GM12878 (cell line): Measurements from ENCODE around the gene NFYC. TPM values are rescaled to one million over a fixed set of nuclear protein-coding genes. Genes with fewer than 3 reads are reported as not detected.

Source experiments
- ATAC-seq: fragments of 200-7000 bp; cut with Tn5 transposase; 3 replicates; pipeline ENCODE4 v1.9.1; 2020; ENCODE audit warnings: mild to moderate bottlenecking, moderate library complexity
- BruUV-seq: library from RNA; stranded (reverse); fragments of 400-500 nt; replicated peaks from 2 replicates; lab custom pipeline; 2021; lab: Mats Ljungman, UMichigan
- CTCF ChIA-PET: fragments of 300-600 bp; sonication (Branson Sonifier 250); formaldehyde crosslinking; extraction: SDS; loops from one replicate; lab custom pipeline; 2021; ENCODE audit warnings: inconsistent platforms; lab: Yijun Ruan, JAX
- POLR2A ChIA-PET: fragments of 350-600 bp; formaldehyde crosslinking; extraction: SDS; loops from one replicate; lab custom pipeline; 2021; ENCODE audit warnings: inconsistent platforms; lab: Charles Lee
- RAD21 ChIA-PET: fragments of 300-600 bp; sonication (Branson Sonifier 250); formaldehyde crosslinking; loops from one replicate; lab custom pipeline; 2023; ENCODE audit warnings: antibody characterized with exemption; ENCODE audit not compliant: unreplicated experiment; lab: Charles Lee
- SMC1A ChIA-PET: fragments of 300-600 bp; sonication (Branson Sonifier 250); formaldehyde crosslinking; loops from one replicate; lab custom pipeline; 2023; ENCODE audit not compliant: unreplicated experiment, uncharacterized antibody; lab: Charles Lee
- DNase-seq: peaks from one replicate; pipeline ENCODE4 v3.0.0-alpha.2; 2011; ENCODE audit warnings: low read depth, low spot score
- FAIRE-seq: peaks from 3 replicates; lab custom pipeline; 2011; peaks lifted over from hg19 to GRCh38; lab: Jason Lieb, UNC
- H2AFZ ChIP-seq: 2 replicates; pipeline ENCODE4 v1.6.0; 2011; ENCODE audit warnings: low read depth, low read length, control low read depth; ENCODE audit not compliant: control insufficient read depth
- H3K27ac ChIP-seq: 2 replicates; pipeline ENCODE4 v1.5.1; 2011; ENCODE audit warnings: control low read depth; ENCODE audit not compliant: control insufficient read depth, insufficient read depth
- H3K27me3 ChIP-seq, 2 experiments: replicated peaks in 1 of 2; 2 replicates each; pipeline versions ENCODE4 v1.6.0 to v1.6.1; 2011; ENCODE audit warnings: low read length in 1 of 2; ENCODE audit not compliant: control insufficient read depth in 2 of 2, insufficient read depth in 2 of 2
- H3K36me3 ChIP-seq, 2 experiments: 2 replicates each; pipeline ENCODE4 v1.5.1; 2011; ENCODE audit warnings: low read length in 1 of 2; ENCODE audit not compliant: control insufficient read depth in 2 of 2, insufficient read depth in 2 of 2
- H3K4me1 ChIP-seq: 2 replicates; pipeline ENCODE4 v1.6.1; 2011; ENCODE audit warnings: mild to moderate bottlenecking, low read length, moderate library complexity, mixed read lengths; ENCODE audit not compliant: control insufficient read depth, insufficient read depth
- H3K4me2 ChIP-seq: 2 replicates; pipeline ENCODE4 v1.6.0; 2011; ENCODE audit warnings: control low read depth; ENCODE audit not compliant: control insufficient read depth, insufficient read depth
- H3K4me3 ChIP-seq: fragments of 200-600 bp; sonication (generic); 2 replicates; pipeline ENCODE4 v1.5.1; 2016
- H3K79me2 ChIP-seq: 2 replicates; pipeline ENCODE4 v1.6.0; 2011; ENCODE audit warnings: low read length; ENCODE audit not compliant: control insufficient read depth, insufficient read depth
- H3K9ac ChIP-seq: 2 replicates; pipeline ENCODE4 v1.8.0; 2011; ENCODE audit warnings: low read length, control low read depth, mixed read lengths; ENCODE audit not compliant: control insufficient read depth, insufficient read depth
- H3K9me3 ChIP-seq: replicated peaks from 3 replicates; pipeline ENCODE4 v1.5.1; 2011; ENCODE audit warnings: mild to moderate bottlenecking, low read length; ENCODE audit not compliant: control insufficient read depth, insufficient read depth
- H4K20me1 ChIP-seq: 2 replicates; pipeline ENCODE4 v1.6.0; 2011; ENCODE audit not compliant: control insufficient read depth, insufficient read depth
- ATF2 ChIP-seq: IDR thresholded peaks from 2 replicates; pipeline ENCODE4 v1.6.1; 2012; ENCODE audit warnings: low read length, inconsistent platforms
- BMI1 ChIP-seq: fragments of 450-650 bp; IDR thresholded peaks from 2 replicates; pipeline ENCODE4 v1.6.1; 2016; ENCODE audit warnings: mild to moderate bottlenecking, moderate library complexity, borderline replicate concordance
- CHD2 ChIP-seq: IDR thresholded peaks from 2 replicates; pipeline ENCODE4 v1.6.1; 2011; ENCODE audit warnings: low read depth, low read length, improper control_type of control experiment, borderline replicate concordance
- CTCF ChIP-seq, 3 experiments: IDR thresholded peaks in 2 of 3; conservative IDR thresholded peaks in 1 of 3; 2 replicates each; pipeline ENCODE4 v1.5.1; 2011; ENCODE audit warnings: low read depth in 3 of 3, low read length in 3 of 3, mild to moderate bottlenecking in 3 of 3, control low read depth in 2 of 3, moderate library complexity in 2 of 3, inconsistent platforms in 1 of 3, mixed read lengths in 1 of 3; ENCODE audit not compliant: control insufficient read depth in 2 of 3, insufficient read depth in 1 of 3; ENCODE audit errors: extremely low read depth in 1 of 3
- HCFC1 ChIP-seq: fragments of 150-350 bp; IDR thresholded peaks from 2 replicates; pipeline ENCODE4 v1.6.1; 2014; ENCODE audit warnings: low read length
- IRF4 ChIP-seq: IDR thresholded peaks from 2 replicates; pipeline ENCODE4 v1.6.1; 2011; ENCODE audit warnings: low read depth, low read length
- KAT2A ChIP-seq: conservative IDR thresholded peaks from 2 replicates; pipeline ENCODE4 v1.6.1; 2011; ENCODE audit warnings: low read depth, low read length; ENCODE audit not compliant: control insufficient read depth
- MTA3 ChIP-seq: IDR thresholded peaks from 2 replicates; pipeline ENCODE4 v1.6.1; 2012; ENCODE audit warnings: low read length, inconsistent platforms, borderline replicate concordance
- PML ChIP-seq: IDR thresholded peaks from 2 replicates; pipeline ENCODE4 v1.6.1; 2012; ENCODE audit warnings: low read length, inconsistent platforms
- POLR2A ChIP-seq: IDR thresholded peaks from 2 replicates; pipeline ENCODE4 v1.6.1; 2011; ENCODE audit warnings: low read depth, mild to moderate bottlenecking, low read length
- RAD21 ChIP-seq: IDR thresholded peaks from 2 replicates; pipeline ENCODE4 v1.6.1; 2011; ENCODE audit warnings: mild to moderate bottlenecking, low read depth, low read length, moderate library complexity; ENCODE audit not compliant: insufficient read depth
- RBBP5 ChIP-seq: fragments of 200-600 bp; sonication (generic); conservative IDR thresholded peaks from 2 replicates; pipeline ENCODE4 v1.6.1; 2016
- RELA ChIP-seq: fragments of 450-650 bp; IDR thresholded peaks from 2 replicates; pipeline ENCODE4 v1.8.0; 2014; ENCODE audit warnings: borderline replicate concordance; ENCODE audit not compliant: partially characterized antibody
- SPI1 ChIP-seq: IDR thresholded peaks from 2 replicates; pipeline ENCODE4 v1.6.1; 2011; ENCODE audit warnings: low read depth, mild to moderate bottlenecking, low read length, moderate library complexity, borderline replicate concordance; ENCODE audit not compliant: insufficient read depth
- SREBF2 ChIP-seq: IDR thresholded peaks from 2 replicates; pipeline ENCODE4 v1.6.1; 2012; ENCODE audit warnings: mild to moderate bottlenecking, low read length
- YY1 ChIP-seq: IDR thresholded peaks from 2 replicates; pipeline ENCODE4 v1.6.1; 2011; ENCODE audit warnings: low read depth, mild to moderate bottlenecking, low read length
- ZBED1 ChIP-seq: IDR thresholded peaks from 2 replicates; pipeline ENCODE4 v1.6.1; 2016; ENCODE audit warnings: borderline replicate concordance
- WGBS: methylation state at CpG from one replicate; pipeline ENCODE4 v1.1.6; 2016; ENCODE audit warnings: low lambda C conversion rate; ENCODE audit not compliant: insufficient replicate concordance, insufficient coverage; ENCODE audit errors: missing lambda C conversion rate; 5-methylcytosine and 5-hydroxymethylcytosine counted together
- in situ Hi-C: fragments of 300-500 bp; cut with MboI; formaldehyde crosslinking; loops from 9 replicates; pipeline ENCODE4 v1.14.3; 2018; ENCODE audit warnings: mixed read lengths
- intact Hi-C: fragments of 100-400 bp; cut with micrococcal nuclease; formaldehyde crosslinking; loops from one replicate; pipeline ENCODE4 v1.14.2; 2022; ENCODE audit not compliant: unreplicated experiment
- polyA plus RNA-seq, 11 experiments: library from polyadenylated mRNA; depleted of rRNA in 4 of 11; unstranded in 6 of 11; stranded (reverse) in 5 of 11; fragments of >200 nt; fragmentation: Nextera tagmentation in 4 of 11; fragmentation: Illumina TruSeq in 1 of 11; extraction: Ambion mirVana in 4 of 11; extraction: Trizol in 1 of 11; gene quantifications; 1 replicate in 1 of 11; 2 replicates in 10 of 11; pipeline versions ENCODE4 v1.2.1 to v1.2.3, GENCODE V29; 2011 to 2016; ENCODE audit warnings: inconsistent platforms in 2 of 11, missing spikeins in 2 of 11, low read depth in 1 of 11
- total RNA-seq, 4 experiments: library from RNA; depleted of rRNA in 3 of 4; stranded (reverse); fragments of >200 nt in 3 of 4; fragmentation: Illumina TruSeq in 1 of 4; extraction: Trizol in 1 of 4; gene quantifications; 2 replicates each; pipeline versions ENCODE4 v1.2.1 to v1.2.3, GENCODE V29; 2013 to 2021
- TF ChIP-seq, protein P1 (sequence below): IDR thresholded peaks from 2 replicates; pipeline ENCODE4 v1.6.1; 2012; ENCODE audit warnings: mild to moderate bottlenecking, low read depth, low read length

Gene NFYC
- total and polyA plus RNA-seq, 10 of the 15 experiments (the other 5 are each of a cell fraction or from before 2014, with no cell fraction given): 4.3 to 84.2 (median 58.3) TPM

- Histone ChIP-seq H3K9me3 (no peaks in the 10 kb centered on the region), H3K9ac (no peak overlapping the region), H3K27me3 (no peaks in the 10 kb centered on the region), H3K4me1 (peaks cover 3% of the 10 kb centered on the region; the same call in 1 of the 2 replicates), H3K4me2 (no peak overlapping the region), H3K79me2 (peaks cover 22% of the 10 kb centered on the region), H3K36me3 (peaks cover 8 to 27% of the 10 kb centered on the region in 2 experiments), H3K27ac (no peak overlapping the region), H2AFZ (no peak overlapping the region), H4K20me1 (no peaks in the 10 kb centered on the region), H3K4me3 (no peak overlapping the region)
- ChIA-PET POLR2A (interaction anchor here (0.6 to 0.7 kb wide), 5 partner anchors 12 to 234 kb away, joined by 3 to 4 read pairs (median 3); no protein-coding TSS in a partner anchor), CTCF (interaction anchor here (0.6 to 1.0 kb wide), 5 partner anchors 12 to 1990 kb away, joined by 3 to 5 read pairs (median 3); no protein-coding TSS in a partner anchor), SMC1A (interaction anchor here (1.1 to 2.5 kb wide), 4 partner anchors 11 to 48 kb away, joined by 3 to 12 read pairs (median 6); no protein-coding TSS in a partner anchor), RAD21 (interaction anchor here (1.0 to 1.1 kb wide), 2 partner anchors 12 to 17 kb away, joined by 3 to 4 read pairs; no protein-coding TSS in a partner anchor)
- 97% methylated on average over 7 of the region's 7 CpGs for WGBS
- BruUV-seq: no TSS peak
- ATAC-seq: no peak
- in situ Hi-C loops (no loop called here), intact Hi-C loops (no loop called here)
- no peak for DNase-seq
- FAIRE-seq: no peak
- TF ChIP-seq MTA3: no peak
- TF ChIP-seq RELA: no peak
- TF ChIP-seq SREBF2: no peak
- no peak for TF ChIP-seq RAD21
- TF ChIP-seq SPI1: no peak
- no peak for TF ChIP-seq CTCF (IDR thresholded peaks at IDR 0.05 in 2 of 3, conservative IDR thresholded peaks at IDR 0.05 in 1 of 3; ENCODE audit: control insufficient read depth in 2 of 3, extremely low read depth in 1 of 3, insufficient read depth in 1 of 3, low read depth in 3 of 3, low read length in 3 of 3)
- no peak for TF ChIP-seq POLR2A
- no peak for TF ChIP-seq ATF2
- TF ChIP-seq CHD2: no peak
- no peak for TF ChIP-seq IRF4
- no peak for TF ChIP-seq HCFC1
- TF ChIP-seq BMI1: no peak
- no peak for TF ChIP-seq PML
- TF ChIP-seq, protein P1, sequence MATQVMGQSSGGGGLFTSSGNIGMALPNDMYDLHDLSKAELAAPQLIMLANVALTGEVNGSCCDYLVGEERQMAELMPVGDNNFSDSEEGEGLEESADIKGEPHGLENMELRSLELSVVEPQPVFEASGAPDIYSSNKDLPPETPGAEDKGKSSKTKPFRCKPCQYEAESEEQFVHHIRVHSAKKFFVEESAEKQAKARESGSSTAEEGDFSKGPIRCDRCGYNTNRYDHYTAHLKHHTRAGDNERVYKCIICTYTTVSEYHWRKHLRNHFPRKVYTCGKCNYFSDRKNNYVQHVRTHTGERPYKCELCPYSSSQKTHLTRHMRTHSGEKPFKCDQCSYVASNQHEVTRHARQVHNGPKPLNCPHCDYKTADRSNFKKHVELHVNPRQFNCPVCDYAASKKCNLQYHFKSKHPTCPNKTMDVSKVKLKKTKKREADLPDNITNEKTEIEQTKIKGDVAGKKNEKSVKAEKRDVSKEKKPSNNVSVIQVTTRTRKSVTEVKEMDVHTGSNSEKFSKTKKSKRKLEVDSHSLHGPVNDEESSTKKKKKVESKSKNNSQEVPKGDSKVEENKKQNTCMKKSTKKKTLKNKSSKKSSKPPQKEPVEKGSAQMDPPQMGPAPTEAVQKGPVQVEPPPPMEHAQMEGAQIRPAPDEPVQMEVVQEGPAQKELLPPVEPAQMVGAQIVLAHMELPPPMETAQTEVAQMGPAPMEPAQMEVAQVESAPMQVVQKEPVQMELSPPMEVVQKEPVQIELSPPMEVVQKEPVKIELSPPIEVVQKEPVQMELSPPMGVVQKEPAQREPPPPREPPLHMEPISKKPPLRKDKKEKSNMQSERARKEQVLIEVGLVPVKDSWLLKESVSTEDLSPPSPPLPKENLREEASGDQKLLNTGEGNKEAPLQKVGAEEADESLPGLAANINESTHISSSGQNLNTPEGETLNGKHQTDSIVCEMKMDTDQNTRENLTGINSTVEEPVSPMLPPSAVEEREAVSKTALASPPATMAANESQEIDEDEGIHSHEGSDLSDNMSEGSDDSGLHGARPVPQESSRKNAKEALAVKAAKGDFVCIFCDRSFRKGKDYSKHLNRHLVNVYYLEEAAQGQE: no peak
- TF ChIP-seq YY1: no peak
- TF ChIP-seq RBBP5: no peak
- TF ChIP-seq ZBED1: no peak
- TF ChIP-seq KAT2A: no peak
These were observed 49.7 kb downstream of the NFYC start for GRCh38 chr1:40740997-40741736.
